NCI-H1105 (cell line): Measurements from ENCODE around the gene UTF1.
"Not testable (repeated sequence)": the region's sequence is repeated elsewhere in the genome, so short reads cannot be mapped to it uniquely, and the experiment has no call there.

Experiments used
- DNase-seq: peaks from one replicate; lab custom pipeline; 2025; lab: John Stamatoyannopoulos, UW

UTF1 gene

DNA sequence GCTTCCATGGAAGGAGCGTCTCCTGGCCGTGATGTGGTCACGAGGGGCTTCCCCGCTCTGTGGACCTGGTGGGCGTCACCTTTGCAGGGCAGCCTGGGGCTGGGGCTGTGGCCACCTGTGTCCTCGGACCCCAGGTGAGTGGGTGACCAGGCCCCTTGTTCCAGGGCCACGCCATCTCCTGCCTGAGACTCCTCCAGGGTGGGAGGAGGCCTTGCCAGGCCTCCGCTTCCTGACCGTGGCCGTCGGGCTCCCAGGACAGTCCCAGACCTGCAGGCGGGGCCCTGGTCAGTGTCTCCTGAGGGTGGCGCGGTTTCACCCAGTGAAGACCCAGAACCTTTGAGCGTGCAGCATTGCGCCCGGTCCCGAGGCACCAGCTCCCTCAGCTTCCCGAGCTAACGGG is 20.4 kb upstream of the UTF1 start:
- no peak for DNase-seq

DNA sequence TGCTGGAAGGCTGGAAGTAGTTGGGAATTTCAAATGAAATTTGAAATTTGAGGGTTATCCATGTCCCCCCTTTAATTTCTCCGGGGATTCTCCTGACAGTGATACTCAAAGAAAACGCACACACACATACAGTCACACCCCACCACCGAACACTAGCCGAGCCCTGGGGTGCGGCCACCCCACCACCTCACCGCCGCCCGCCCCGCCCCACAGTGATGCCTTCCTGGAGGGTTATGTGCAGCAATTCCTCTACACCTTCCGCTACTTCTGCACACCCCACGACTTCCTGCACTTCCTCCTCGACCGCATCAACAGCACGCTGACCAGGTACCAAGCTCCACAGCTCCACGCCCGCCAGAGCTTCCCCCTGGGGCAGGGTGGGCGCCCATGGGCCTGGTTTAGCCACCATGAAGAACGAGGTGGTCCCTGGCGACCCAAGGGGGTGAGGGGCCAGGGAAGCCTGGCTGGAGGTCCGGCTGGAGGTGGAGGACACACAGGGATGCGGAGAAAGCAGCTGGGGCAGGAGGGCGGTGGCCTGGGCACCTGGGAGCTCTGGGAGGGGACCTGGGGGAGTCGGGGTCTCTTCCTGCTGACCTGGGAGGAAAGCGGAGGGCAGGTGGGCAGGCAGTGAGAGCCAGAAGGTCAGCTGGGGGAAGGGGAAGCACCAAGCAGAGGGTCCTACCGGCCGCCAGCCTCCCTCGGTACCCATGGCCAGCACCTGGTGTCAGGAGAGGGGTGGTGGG is 19.4 kb upstream of the UTF1 start:
- DNase-seq, result no peak

GRCh38 chr10:133211141-133211830 is 18.7 kb upstream of the UTF1 start:
- no peak for DNase-seq

DNA sequence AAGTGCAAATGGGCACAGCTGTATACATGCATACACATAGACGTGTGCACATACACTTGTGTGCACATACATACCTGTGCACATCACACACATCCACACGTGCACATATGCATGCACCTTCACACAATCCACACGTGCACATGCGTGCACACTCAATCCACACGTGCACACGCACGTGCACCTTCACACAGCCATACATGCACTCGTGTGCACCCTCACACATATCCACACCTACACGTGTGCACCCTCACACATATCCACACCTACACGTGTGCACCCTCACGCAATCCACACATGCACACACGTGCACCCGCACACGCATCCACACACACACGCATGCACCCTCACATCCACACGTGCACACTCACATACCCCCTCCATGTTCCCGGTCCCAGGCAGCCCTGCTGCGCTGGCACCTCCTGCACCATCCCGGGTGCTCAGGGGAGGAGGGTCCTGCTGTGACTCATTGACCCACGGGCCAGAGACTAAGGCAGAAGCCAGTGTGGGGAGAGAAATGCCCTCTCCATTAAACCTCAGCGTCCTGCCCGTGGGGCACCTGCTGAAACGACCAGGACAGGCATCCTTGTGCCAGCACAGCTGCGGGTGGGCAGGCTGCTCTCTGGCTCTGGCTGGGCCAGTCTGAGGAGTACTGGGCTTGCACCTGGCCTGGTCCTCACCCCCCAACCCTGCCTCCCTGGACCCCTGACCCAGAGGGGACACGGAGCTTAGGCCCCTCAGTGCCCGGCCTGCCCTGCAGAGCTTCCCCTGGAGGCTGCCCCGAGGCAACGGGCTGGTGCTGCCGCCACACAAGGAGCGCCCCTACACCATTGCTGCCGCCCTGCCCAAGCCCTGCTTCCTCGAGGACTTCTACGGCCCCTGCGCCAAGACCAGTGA is 17.8 kb upstream of the UTF1 start:
- DNase-seq, result no peak

DNA sequence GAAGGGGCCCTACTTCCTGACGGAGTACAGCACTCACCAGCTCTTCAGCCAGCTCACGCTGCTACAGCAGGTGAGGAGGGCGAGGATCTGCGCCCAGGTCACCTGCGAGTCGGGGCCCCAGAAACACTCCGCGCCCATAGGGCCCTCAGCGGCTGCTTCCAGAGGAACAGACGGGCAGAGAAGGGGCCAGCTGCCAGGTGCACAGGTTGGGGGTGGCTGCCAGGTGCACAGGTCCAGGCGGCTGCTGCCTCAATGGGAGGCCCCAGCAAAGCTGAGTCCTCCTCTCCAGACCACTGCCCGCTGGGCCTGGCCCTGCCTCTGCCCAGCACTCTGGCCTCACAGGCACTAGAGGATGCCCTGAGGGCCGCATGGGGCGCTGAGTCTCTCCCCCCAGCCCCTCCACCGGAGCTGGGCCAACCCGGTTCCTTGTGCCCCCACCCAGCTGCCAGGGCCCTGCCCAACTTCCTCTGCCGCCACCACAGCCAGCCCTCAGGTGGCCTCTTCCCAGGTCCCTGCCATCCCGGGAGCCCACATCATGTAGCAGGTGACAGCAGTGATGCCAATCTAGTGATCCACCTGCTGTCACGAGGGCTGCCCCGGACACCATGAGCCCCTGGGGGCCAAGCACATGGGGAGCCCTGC is 17.0 kb upstream of the UTF1 start:
- DNase-seq, result no peak

GRCh38 chr10:133213641-133214467 is 16.2 kb upstream of the UTF1 start:
- DNase-seq, result no peak

DNA sequence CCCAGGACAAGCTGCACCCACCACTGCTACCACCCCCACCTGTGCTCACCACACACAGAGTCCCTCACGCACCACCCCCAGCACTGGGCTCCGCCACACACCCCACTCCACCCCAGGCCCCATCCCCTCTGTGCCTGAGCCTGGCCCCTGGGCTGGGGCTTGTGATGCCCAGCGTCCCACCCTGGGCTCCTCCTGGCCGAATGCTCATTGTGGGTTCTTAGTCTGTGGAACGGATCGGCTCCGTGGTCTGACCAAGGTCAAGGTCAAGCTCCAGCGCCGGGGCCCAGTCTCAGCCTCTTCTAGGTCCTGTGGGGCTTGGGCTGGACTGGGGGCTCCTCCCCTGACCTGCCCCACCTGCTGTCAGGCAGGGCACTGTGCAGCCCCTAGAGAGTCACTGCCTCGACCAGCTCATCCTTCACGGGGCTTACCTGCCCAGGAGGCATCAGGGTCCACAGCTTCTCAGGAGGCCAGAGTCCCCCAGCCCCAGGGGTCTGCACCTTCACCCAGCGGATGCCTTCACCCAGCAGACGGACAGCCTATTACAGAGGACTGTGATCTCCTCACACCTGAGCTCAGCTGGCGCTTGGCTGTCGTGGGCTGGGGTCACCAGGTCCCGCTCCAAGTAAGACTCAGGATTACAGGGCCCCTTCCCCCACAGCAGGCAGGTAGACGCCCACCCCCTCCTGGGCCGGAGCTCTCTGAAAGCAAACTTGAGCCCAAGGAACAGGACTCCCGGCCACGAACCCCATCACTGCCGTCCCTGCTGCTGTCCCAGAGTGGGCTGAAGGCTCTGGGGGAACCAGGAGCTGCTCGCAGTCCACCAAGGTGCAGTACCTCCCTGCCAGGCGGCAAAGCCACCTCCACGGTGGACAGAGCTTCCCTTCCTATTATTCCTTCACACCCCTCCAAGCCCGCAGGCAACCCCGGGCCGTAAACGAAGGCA is 15.3 kb upstream of the UTF1 start:
- no peak for DNase-seq

DNA sequence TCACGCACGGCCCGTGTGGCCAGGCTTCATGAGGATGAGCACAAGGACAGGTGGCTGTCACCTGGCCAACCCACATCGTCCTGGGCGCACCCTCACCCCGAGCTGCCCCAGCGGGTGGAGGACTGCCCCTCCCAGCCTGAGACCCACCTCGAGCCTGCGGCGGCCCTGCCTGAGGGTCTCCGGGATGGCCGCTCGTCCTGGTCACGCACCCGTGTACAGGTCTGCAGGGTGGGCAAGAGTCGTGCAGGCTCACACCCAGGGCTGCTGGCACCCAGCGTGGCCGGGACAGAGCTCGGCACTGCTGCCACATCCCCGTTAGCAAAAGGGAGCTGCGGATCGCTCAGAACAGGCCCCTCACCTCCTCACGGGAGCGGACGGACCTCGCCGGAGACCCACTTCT is 14.4 kb upstream of the UTF1 start:
- DNase-seq, result no peak

- DNase-seq, result no peak
Observed at GRCh38 chr10:133216776-133217175, 13.2 kb upstream of the UTF1 start.

GRCh38 chr10:133217800-133218589 is 12.0 kb upstream of the UTF1 start:
- DNase-seq, result no peak

DNA sequence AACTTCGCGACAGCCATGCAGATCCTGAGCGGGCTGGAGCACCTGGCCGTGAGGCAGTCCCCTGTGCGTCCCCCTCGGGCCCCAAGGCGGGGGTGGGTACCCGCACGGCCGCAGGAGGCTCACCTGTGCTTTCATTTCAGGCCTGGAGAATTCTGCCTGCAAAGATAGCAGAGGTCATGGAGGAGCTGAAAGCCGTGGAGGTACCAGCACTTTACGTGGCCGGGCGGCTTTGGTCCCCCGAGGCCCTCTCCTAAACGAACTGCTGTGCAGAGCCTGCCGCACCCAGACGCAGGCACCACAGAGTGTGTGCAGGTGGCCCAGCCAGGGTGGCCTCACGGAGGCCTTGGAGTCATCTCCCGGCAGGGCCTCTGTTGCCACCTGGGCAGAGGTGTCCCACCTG is 11.1 kb upstream of the UTF1 start:
- no peak for DNase-seq

- DNase-seq, result no peak
Observed at GRCh38 chr10:133219782-133220181, 10.2 kb upstream of the UTF1 start.

- DNase-seq, result no peak
Observed at GRCh38 chr10:133221331-133221730, 8.7 kb upstream of the UTF1 start.

- not testable (repeated sequence) for DNase-seq
Observed at GRCh38 chr10:133221756-133222155, 8.3 kb upstream of the UTF1 start.

DNA sequence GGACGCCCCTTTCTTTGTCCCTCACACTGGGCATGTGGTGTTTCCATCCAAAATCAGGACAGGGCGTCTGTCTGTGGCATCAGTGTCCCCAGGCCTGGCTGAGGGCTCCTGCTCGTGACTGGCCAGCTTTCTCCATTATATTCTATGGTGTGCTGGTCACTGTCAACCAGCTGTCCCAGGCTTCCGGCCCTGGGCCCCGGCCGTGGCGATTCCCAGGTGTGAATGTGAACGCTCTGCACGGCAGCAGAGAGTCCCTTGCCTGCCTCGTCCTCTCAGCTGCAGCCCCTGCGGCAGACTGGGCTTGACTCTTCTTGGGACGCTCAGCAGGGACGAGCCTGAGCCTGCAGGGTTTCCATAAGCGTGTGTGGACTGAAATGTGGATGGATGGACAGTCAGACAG is 5.9 kb upstream of the UTF1 start:
- no peak for DNase-seq

DNA sequence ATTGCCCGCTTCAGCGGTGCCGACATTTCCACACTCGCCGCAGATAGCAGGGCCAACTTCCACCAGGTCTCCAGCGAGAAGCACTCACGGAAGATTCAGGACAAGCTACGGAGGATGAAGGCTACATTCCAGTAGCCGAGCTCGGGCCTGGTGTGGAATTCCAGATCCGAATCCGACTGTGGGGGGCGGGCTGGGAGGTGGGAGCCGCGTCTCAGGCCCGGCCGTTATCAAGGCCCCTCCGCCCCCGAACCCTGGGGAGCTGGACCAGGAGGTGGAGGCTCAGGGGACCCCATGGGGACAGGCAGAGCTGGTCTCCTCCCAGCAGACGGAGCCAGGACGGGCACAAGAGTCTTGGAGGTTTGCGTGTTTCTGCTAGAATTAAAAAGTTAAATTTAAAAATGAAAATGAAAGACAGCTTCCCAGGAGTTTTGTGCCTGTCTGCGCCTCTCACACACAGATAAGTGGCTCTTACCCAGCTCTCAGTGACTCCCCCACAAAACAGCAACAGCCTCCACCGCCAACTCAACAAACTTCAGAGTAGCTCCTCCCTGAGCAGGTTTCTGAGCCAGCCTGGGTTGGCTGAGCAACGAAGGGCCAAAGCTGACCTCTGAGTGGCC is 5.2 kb upstream of the UTF1 start:
- no peak for DNase-seq

- no peak for DNase-seq
Observed at GRCh38 chr10:133225707-133226191, 4.3 kb upstream of the UTF1 start.

- no peak for DNase-seq
Observed at GRCh38 chr10:133226251-133226808, 3.7 kb upstream of the UTF1 start.
